ENCODE results near the gene VIL1.

The VIL1 gene

GRCh38 chr2:218435003-218435982 lies 16.4 kb downstream of the VIL1 start:
- no peak for DNase-seq (ENCODE audit: extremely low read depth in 1 of 2, low read depth in 1 of 2)

- no peak for DNase-seq (ENCODE audit: extremely low read depth in 1 of 2, low read depth in 1 of 2)
Measured at GRCh38 chr2:218436992-218437391, 18.1 kb downstream of the VIL1 start.

GRCh38 chr2:218437969-218438368 lies 19.0 kb downstream of the VIL1 start:
- DNase-seq (ENCODE audit: extremely low read depth in 1 of 2, low read depth in 1 of 2), result no peak

- no peak for DNase-seq (ENCODE audit: extremely low read depth in 1 of 2, low read depth in 1 of 2)
Measured at GRCh38 chr2:218438596-218438995, 19.7 kb downstream of the VIL1 start.

- no peak for DNase-seq (ENCODE audit: extremely low read depth in 1 of 2, low read depth in 1 of 2)
Measured at GRCh38 chr2:218444692-218445357, 25.9 kb downstream of the VIL1 start.

GRCh38 chr2:218445602-218446001 lies 26.7 kb downstream of the VIL1 start:
- DNase-seq (ENCODE audit: extremely low read depth in 1 of 2, low read depth in 1 of 2), result no peak

GRCh38 chr2:218446547-218446946 lies 27.6 kb downstream of the VIL1 start:
- no peak for DNase-seq (ENCODE audit: extremely low read depth in 1 of 2, low read depth in 1 of 2)

- DNase-seq (ENCODE audit: extremely low read depth in 1 of 2, low read depth in 1 of 2), result no peak
Measured at GRCh38 chr2:218447072-218447471, 28.1 kb downstream of the VIL1 start.

GRCh38 chr2:218448934-218449333 lies 30.0 kb downstream of the VIL1 start:
- no peak for DNase-seq (ENCODE audit: extremely low read depth in 1 of 2, low read depth in 1 of 2)

- DNase-seq (ENCODE audit: extremely low read depth in 1 of 2, low read depth in 1 of 2), result no peak
Measured at GRCh38 chr2:218452079-218452478, 33.2 kb downstream of the VIL1 start.

GRCh38 chr2:218456849-218457248 lies 37.9 kb downstream of the VIL1 start:
- DNase-seq (ENCODE audit: extremely low read depth in 1 of 2, low read depth in 1 of 2), result no peak

- DNase-seq (ENCODE audit: extremely low read depth in 1 of 2, low read depth in 1 of 2), result no peak
Measured at GRCh38 chr2:218458598-218458997, 39.7 kb downstream of the VIL1 start.

- DNase-seq (ENCODE audit: extremely low read depth in 1 of 2, low read depth in 1 of 2), result no peak
Measured at GRCh38 chr2:218465987-218466633, 47.2 kb downstream of the VIL1 start.

- DNase-seq (ENCODE audit: extremely low read depth in 1 of 2, low read depth in 1 of 2), result no peak
Measured at GRCh38 chr2:218470448-218470847, 51.5 kb downstream of the VIL1 start.

- no peak for DNase-seq (ENCODE audit: extremely low read depth in 1 of 2, low read depth in 1 of 2)
Measured at GRCh38 chr2:218471036-218471435, 52.1 kb downstream of the VIL1 start.

- DNase-seq (ENCODE audit: extremely low read depth in 1 of 2, low read depth in 1 of 2), result no peak
Measured at GRCh38 chr2:218471982-218472381, 53.1 kb downstream of the VIL1 start.

- DNase-seq (ENCODE audit: extremely low read depth in 1 of 2, low read depth in 1 of 2), result no peak
Measured at GRCh38 chr2:218472988-218473387, 54.1 kb downstream of the VIL1 start.

GRCh38 chr2:218474527-218474926 lies 55.6 kb downstream of the VIL1 start:
- DNase-seq (ENCODE audit: extremely low read depth in 1 of 2, low read depth in 1 of 2), result no peak

- no peak for DNase-seq (ENCODE audit: extremely low read depth in 1 of 2, low read depth in 1 of 2)
Measured at GRCh38 chr2:218476676-218477075, 57.8 kb downstream of the VIL1 start.

- no peak for DNase-seq (ENCODE audit: extremely low read depth in 1 of 2, low read depth in 1 of 2)
Measured at GRCh38 chr2:218477247-218477646, 58.3 kb downstream of the VIL1 start.

GRCh38 chr2:218478544-218478943 lies 59.6 kb downstream of the VIL1 start:
- DNase-seq (ENCODE audit: extremely low read depth in 1 of 2, low read depth in 1 of 2), result no peak

GRCh38 chr2:218479595-218479994 lies 60.7 kb downstream of the VIL1 start:
- DNase-seq (ENCODE audit: extremely low read depth in 1 of 2, low read depth in 1 of 2), result no peak
